Ovary (tissue), 10 donors: ENCODE results near the gene ATAD2B. TPM values are rescaled to one million over a fixed set of nuclear protein-coding genes. Genes with fewer than 3 reads are reported as not detected.
A peak's percentile ranks its signal among the peaks of the same experiment; 100 is the strongest.
"Not testable (repeated sequence)": the region's sequence is repeated elsewhere in the genome, so short reads cannot be mapped to it uniquely, and the experiment has no call there.

ENCODE experiments used
- DNase-seq, 5 donors: peaks; one replicate each; pipeline ENCODE4 v3.0.0-alpha.2; 2019 to 2020
- H3K27ac ChIP-seq, 2 donors: fragments of 200-600 bp; one replicate each; pipeline versions ENCODE4 v1.5.1 to v1.8.0; 2019 to 2022
- H3K27me3 ChIP-seq: fragments of 200-600 bp; one replicate; pipeline ENCODE4 v1.8.0; 2022
- H3K36me3 ChIP-seq: fragments of 200-600 bp; sonication (generic); one replicate; pipeline ENCODE4 v1.5.1; 2019
- H3K4me1 ChIP-seq: one replicate; pipeline ENCODE4 v1.8.1; 2013; ENCODE audit warnings: mild to moderate bottlenecking, moderate library complexity; ENCODE audit not compliant: insufficient read depth
- H3K4me3 ChIP-seq: fragments of 200-600 bp; sonication (generic); one replicate; pipeline ENCODE4 v1.5.1; 2017
- H3K9me3 ChIP-seq, 2 donors: fragments of 200-600 bp in 1 of 2; sonication (generic) in 1 of 2; one replicate each; pipeline versions ENCODE4 v1.5.1 to v1.8.1; 2013 to 2019; ENCODE audit warnings: mild to moderate bottlenecking in 1 of 2, moderate library complexity in 1 of 2
- EP300 ChIP-seq: sonication (generic); formaldehyde crosslinking; IDR thresholded peaks from one replicate; pipeline ENCODE4 v1.6.1; 2017; ENCODE audit warnings: antibody characterized with exemption
- POLR2A ChIP-seq: fragments of 450-650 bp; IDR thresholded peaks from one replicate; pipeline ENCODE4 v1.6.1; 2017; ENCODE audit warnings: antibody characterized with exemption, mild to moderate bottlenecking, moderate library complexity
- WGBS, 3 donors: extraction: QIAGEN DNeasy Blood & Tissue Kit in 1 of 3; methylation state at CpG; one replicate each; pipeline versions ENCODE4 v1.1.5 to v1.1.7; 2013 to 2017; 5-methylcytosine and 5-hydroxymethylcytosine counted together
- intact Hi-C, 4 donors: fragments of 100-400 bp; cut with DNase I; formaldehyde crosslinking; loops; one replicate each; pipeline versions ENCODE4 v1.11.0 to v1.15.1; 2022 to 2023
- long read RNA-seq, 3 donors: library from polyadenylated mRNA in 2 of 3; unstranded in 2 of 3; transcript quantifications; one replicate each; pipeline ENCODE4 v2.0.0 and lab custom pipeline, GENCODE V29; 2021 to 2026
- polyA plus RNA-seq, 2 donors: library from polyadenylated mRNA; stranded (reverse); fragments of 200-250 nt in 1 of 2; fragments of 350-450 nt in 1 of 2; fragmentation: Illumina TruSeq in 1 of 2; extraction: RNeasy Lipid Tissue Mini Kit (QIAGEN cat#74804) in 1 of 2; gene quantifications; one replicate each; pipeline ENCODE4 v1.2.3, GENCODE V29; 2013 to 2014
- total RNA-seq, 7 donors: library from RNA; depleted of rRNA in 2 of 7; stranded (reverse); fragments of >200 nt in 2 of 7; fragmentation: NEBNext Ultra II Directional in 3 of 7; extraction: Animal tissue kit (Norgen Biotek cat#: 25700) in 3 of 7; gene quantifications; one replicate each; pipeline versions ENCODE4 v1.1.0 to v1.2.4, GENCODE V29; 2016 to 2023
- TF ChIP-seq, protein P1 (sequence below), 3 donors: fragments of 450-650 bp in 2 of 3; fragments of 200-600 bp in 1 of 3; IDR thresholded peaks; one replicate each; pipeline versions ENCODE4 v1.5.1 to v1.8.0; 2016 to 2022; ENCODE audit warnings: antibody characterized with exemption in 3 of 3, mild to moderate bottlenecking in 1 of 3
- donor health status: DM: no; HTN: no; CAD: no; lungs with moderate emphysema.
- donor health status: DM: no; HTN: no; CAD: no.
- donor health status: Bipolar disorder and iron deficiency.
- donor health status: DM: yes; HTN: yes; CAD: no.
- donor health status: DM: no; HTN: no; CAD: no.
- donor health status: DM: yes; HTN: yes; CAD: no.

ATAD2B gene
- 10 to 100 TPM; 15.0 to 29.6 (median 23.6) TPM for total RNA-seq
- polyA plus RNA-seq = 1 to 10 TPM; 4.5 to 6.0 TPM
- long read RNA-seq, donor 1, partial matches to known transcripts = 30 of 39 reads
- long read RNA-seq, donor 1, other reads (novel, unspliced or antisense) = 9 of 39 reads
- long read RNA-seq, donor 2 = 0 reads
- long read RNA-seq, donor 3, full-length matches to known transcripts = 1 of 9 reads
- long read RNA-seq, donor 3, partial matches to known transcripts = 1 of 9 reads
- long read RNA-seq, donor 3, other reads (novel, unspliced or antisense) = 7 of 9 reads

DNA sequence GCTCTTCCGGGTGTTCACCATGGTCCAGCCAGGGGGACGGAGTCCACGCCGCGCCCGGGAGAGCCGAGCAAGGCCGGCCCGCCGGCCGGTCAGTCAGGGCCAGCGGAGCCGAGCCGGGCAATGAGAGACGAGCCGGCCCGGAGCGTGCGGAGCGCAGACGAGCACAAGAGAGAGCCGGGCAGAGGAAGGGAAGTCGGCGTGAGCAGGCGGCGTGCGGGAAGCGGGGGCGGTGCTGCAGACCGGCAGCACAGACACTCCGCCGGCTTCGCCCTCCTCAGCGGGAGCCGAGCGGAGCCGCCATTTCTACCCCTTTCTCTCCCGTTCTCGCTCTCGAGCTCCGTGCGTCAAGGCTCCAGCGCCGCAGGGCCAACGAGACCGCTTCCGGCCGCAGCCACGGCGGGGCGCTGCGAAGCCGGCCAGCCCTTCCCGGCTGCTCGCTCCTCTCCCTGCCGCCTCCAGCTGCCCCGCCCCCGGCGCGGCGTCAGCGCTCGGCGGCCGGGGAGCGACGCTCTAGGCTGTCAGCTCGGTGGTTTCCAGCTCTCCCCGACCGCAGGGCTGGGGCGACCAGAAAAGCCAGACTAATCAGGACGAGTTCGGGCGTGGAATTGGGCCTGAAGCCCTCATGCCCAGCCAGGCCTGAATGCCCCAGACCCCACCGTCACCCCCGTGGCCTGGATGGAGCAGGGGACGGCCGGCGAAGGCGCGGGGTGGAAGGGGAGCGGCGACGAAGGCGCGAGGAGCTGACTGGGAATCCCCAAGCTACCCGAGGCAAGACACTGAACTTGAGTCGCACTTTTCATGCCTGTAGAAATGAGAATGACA is at the start of gene ATAD2B:
TSS of gene ATAD2B (minus strand) at position 374 of the 822 bp plus-strand sequence. CDS start at position 21, 353 bp downstream.
- TF ChIP-seq, protein P1, sequence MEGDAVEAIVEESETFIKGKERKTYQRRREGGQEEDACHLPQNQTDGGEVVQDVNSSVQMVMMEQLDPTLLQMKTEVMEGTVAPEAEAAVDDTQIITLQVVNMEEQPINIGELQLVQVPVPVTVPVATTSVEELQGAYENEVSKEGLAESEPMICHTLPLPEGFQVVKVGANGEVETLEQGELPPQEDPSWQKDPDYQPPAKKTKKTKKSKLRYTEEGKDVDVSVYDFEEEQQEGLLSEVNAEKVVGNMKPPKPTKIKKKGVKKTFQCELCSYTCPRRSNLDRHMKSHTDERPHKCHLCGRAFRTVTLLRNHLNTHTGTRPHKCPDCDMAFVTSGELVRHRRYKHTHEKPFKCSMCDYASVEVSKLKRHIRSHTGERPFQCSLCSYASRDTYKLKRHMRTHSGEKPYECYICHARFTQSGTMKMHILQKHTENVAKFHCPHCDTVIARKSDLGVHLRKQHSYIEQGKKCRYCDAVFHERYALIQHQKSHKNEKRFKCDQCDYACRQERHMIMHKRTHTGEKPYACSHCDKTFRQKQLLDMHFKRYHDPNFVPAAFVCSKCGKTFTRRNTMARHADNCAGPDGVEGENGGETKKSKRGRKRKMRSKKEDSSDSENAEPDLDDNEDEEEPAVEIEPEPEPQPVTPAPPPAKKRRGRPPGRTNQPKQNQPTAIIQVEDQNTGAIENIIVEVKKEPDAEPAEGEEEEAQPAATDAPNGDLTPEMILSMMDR (IDR thresholded peaks at IDR 0.05) = peak; percentile 88 to 97 (median 95)
- TF ChIP-seq EP300 (no peak), POLR2A (peak; percentile 72)
- intact Hi-C loops = loop anchor here in 2 of 4 donors (2.0 to 5.0 kb wide), 3 partner anchors 150 to 158 kb away; partner anchors contain the start of genes SF3B6 (in 2 of the 2) and TP53I3 (in 1 of the 2)
- peak; percentile 88 to 96 (median 91) for DNase-seq
- 0% methylated on average over 38 to 86 of the region's 88 CpGs for WGBS, 3 donors
- Histone ChIP-seq H3K4me3 (peak within 1 kb of the TSS; percentile 92), H3K4me1 (peaks cover 8% of the 10 kb centered on the region), H3K9me3 (no peaks in the 10 kb centered on the region), H3K27ac (peak within 1 kb of the TSS; percentile 97 to 98), H3K36me3 (no peaks in the 10 kb centered on the region), H3K27me3 (no peaks in the 10 kb centered on the region)

DNA sequence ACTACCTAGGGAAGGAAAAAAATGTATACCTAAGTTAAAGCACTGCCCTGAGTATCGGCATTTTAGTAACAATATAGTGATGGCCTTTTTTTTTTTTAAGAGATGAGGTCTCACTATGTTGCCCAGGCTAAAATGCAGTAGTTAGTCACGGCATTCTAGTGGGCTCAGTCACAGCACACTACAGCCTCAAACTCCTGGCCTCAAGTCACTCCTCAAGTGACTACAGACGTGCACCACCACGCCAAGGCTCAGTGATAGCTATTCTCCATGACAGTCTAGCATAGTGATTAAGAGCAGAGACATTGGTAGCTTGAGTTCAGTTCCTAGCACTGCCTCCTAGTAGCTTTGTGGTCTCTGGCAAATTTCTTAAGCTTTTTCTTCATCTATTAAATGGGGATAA is 40.9 kb upstream of the ATAD2B start:
- 96 to 99% (median 97%) methylated on average over 4 of the region's 4 CpGs for WGBS, 3 donors
- no peak for DNase-seq
- TF ChIP-seq, protein P1 (IDR thresholded peaks at IDR 0.05) = no peak
- TF ChIP-seq POLR2A = no peak
- no peak for TF ChIP-seq EP300
- Histone ChIP-seq H3K9me3 (no peaks in the 10 kb centered on the region), H3K4me1 (no peaks in the 10 kb centered on the region), H3K36me3 (no peaks in the 10 kb centered on the region), H3K27ac (no peak overlapping the region), H3K27me3 (no peaks in the 10 kb centered on the region), H3K4me3 (no peak overlapping the region)
- intact Hi-C loops = no loop called here

DNA sequence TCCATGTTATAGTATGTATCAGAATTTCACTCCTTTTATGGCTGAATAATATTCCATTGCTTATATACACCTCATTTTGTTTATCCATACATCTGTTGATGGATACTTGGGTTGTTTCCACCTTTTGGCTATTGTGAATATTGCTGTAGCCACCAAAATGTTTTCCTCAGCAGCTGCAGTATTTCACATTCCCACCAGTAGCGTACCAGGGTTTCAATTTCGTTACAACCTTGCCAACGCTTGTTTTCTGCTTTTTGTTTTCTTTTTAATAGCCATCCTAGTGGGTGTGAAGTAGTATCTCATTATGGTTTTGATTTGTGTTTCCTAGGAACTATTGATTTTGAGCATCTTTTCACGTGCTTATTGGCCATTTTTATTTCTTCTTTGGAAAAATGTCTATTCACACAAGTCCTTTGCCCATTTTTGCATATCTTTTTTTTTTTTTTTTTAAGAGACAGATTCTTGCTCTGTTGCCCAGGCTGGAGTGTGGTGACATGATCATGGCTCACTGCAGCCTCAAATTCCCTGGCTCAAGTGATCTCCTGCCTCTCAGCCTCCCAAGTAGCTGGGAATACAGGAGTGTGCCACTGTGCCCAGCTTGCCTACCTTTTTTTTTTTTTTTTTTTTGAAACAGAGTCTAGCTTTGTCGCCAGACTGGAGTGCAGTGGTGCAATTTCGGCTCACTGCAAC is 27.5 kb upstream of the ATAD2B start:
- no peak overlapping the region for H3K4me3 ChIP-seq
- H3K27me3 ChIP-seq = no peaks in the 10 kb centered on the region

DNA sequence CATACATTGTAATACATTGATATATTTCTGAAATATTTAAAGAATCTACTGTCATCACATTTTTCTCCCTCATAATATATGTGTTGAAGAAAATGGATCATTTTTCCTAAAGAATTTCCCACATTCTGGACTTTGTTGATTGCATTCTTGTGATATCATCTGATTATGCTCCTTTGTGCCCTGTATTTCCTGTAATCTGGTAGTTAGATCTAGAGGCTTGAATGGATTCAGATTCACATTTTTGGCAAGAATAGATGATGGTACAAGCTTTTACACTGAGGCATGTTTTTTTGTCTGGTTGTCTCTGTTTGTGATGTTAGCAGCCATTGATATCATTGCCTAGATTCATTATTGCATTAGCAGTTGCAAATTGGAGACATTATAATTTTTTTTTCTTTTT is 26.7 kb upstream of the ATAD2B start:
- H3K9me3 ChIP-seq = no peaks in the 10 kb centered on the region
- no peak for DNase-seq
- no peak for TF ChIP-seq EP300
- TF ChIP-seq POLR2A = no peak
- TF ChIP-seq, protein P1 (IDR thresholded peaks at IDR 0.05) = no peak
- intact Hi-C loops = no loop called here
- H3K36me3 ChIP-seq = no peaks in the 10 kb centered on the region
- no peaks in the 10 kb centered on the region for H3K27me3 ChIP-seq
- peaks cover 3% of the 10 kb centered on the region for H3K4me1 ChIP-seq
- no peak overlapping the region for H3K27ac ChIP-seq
- H3K4me3 ChIP-seq = no peak overlapping the region

More for the DNA sequence above, 27.5 kb upstream of the ATAD2B start:
- intact Hi-C loops = no loop called here
- no peak for TF ChIP-seq EP300
- TF ChIP-seq, protein P1 (IDR thresholded peaks at IDR 0.05) = no peak
- TF ChIP-seq POLR2A = no peak
- H3K36me3 ChIP-seq = no peaks in the 10 kb centered on the region
- H3K9me3 ChIP-seq = no peaks in the 10 kb centered on the region
- DNase-seq = no peak
- no peak overlapping the region for H3K27ac ChIP-seq
- peaks cover 3% of the 10 kb centered on the region for H3K4me1 ChIP-seq
- 61 to 75% (median 65%) methylated on average over 6 of the region's 6 CpGs for WGBS, 3 donors

DNA sequence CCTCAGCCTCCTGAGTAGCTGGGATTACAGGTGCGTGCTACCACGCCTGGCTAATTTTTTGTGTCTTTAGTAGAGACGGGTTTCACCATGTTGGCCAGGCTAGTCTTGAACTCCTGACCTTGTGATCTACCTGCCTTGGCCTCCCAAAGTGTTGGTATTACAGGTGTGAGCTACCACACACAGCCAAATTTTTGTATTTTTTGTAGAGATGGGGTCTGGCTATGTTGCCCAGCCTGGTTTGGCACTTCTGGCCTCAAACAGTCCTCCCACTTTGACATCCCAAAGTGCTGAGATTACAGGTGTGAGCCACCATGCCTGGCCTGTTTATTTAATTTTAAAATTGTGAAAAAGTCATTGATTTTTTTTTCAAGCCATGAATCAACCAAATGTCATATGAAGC is 25.6 kb upstream of the ATAD2B start:
- H3K27me3 ChIP-seq, DNase-seq, H3K4me1 ChIP-seq, H3K4me3 ChIP-seq, intact Hi-C loops, H3K9me3 ChIP-seq, H3K36me3 ChIP-seq, H3K27ac ChIP-seq: not testable (repeated sequence)
- 98 to 100% (median 98%) methylated on average over 3 of the region's 3 CpGs for WGBS, 3 donors
